Measurements from ENCODE around the gene ACKR4.

Gene ACKR4

DNA sequence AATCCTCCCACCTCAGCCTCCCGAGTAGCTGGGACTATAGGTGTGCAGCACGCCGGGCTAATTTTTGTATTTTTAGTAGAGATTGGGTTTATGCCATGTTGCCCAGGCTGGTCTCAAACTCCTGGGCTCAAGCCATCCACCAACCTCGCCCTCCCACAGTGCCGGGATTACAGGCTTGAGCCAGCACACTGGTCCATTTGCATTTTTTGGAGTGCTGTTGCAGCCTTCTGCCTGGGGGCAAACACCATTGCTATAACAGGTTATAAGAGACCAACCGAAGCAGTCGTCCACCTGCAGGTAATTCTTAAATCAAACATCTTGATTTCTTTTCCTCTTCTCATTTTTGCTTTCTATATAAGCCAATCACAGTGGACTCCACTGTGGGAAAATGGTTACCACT is 27.7 kb downstream of the ACKR4 start:
- Histone ChIP-seq H3K4me1 (ENCODE audit: insufficient read depth, low read length) (no peaks in the 10 kb centered on the region), H3K4me3 (ENCODE audit: low read depth in 1 of 2, low read length in 2 of 2) (no peak overlapping the region), H2AFZ (ENCODE audit: low read depth, low read length) (no peak overlapping the region), H3K9me3 (ENCODE audit: insufficient read depth, low read length, severe bottlenecking) (no peaks in the 10 kb centered on the region), H3K27ac (ENCODE audit: low read length) (no peak overlapping the region), H3K4me2 (ENCODE audit: insufficient read depth, low read length) (no peak overlapping the region), H3K36me3 (ENCODE audit: insufficient read depth, low read length) (peaks cover 17% of the 10 kb centered on the region; the same call in 1 of the 2 replicates), H3K79me2 (ENCODE audit: insufficient read depth, low read length) (no peaks in the 10 kb centered on the region), H3K9ac (ENCODE audit: low read depth, low read length) (no peak overlapping the region), H3K27me3 (ENCODE audit: insufficient read depth, low read length, poor library complexity) (no peaks in the 10 kb centered on the region), H4K20me1 (ENCODE audit: insufficient read depth, low read length) (no peaks in the 10 kb centered on the region)
- TF ChIP-seq, protein P1, sequence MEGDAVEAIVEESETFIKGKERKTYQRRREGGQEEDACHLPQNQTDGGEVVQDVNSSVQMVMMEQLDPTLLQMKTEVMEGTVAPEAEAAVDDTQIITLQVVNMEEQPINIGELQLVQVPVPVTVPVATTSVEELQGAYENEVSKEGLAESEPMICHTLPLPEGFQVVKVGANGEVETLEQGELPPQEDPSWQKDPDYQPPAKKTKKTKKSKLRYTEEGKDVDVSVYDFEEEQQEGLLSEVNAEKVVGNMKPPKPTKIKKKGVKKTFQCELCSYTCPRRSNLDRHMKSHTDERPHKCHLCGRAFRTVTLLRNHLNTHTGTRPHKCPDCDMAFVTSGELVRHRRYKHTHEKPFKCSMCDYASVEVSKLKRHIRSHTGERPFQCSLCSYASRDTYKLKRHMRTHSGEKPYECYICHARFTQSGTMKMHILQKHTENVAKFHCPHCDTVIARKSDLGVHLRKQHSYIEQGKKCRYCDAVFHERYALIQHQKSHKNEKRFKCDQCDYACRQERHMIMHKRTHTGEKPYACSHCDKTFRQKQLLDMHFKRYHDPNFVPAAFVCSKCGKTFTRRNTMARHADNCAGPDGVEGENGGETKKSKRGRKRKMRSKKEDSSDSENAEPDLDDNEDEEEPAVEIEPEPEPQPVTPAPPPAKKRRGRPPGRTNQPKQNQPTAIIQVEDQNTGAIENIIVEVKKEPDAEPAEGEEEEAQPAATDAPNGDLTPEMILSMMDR (IDR thresholded peaks at IDR 0.05; ENCODE audit: borderline replicate concordance, extremely low read depth, low read length, poor library complexity, severe bottlenecking) = no peak
- TF ChIP-seq EZH2 (IDR thresholded peaks at IDR 0.05; ENCODE audit: borderline replicate concordance, low read depth, low read length, severe bottlenecking) = no peak
- DNase-seq (no peak), ATAC-seq (ENCODE audit: insufficient read depth, low read depth) (no peak)

DNA sequence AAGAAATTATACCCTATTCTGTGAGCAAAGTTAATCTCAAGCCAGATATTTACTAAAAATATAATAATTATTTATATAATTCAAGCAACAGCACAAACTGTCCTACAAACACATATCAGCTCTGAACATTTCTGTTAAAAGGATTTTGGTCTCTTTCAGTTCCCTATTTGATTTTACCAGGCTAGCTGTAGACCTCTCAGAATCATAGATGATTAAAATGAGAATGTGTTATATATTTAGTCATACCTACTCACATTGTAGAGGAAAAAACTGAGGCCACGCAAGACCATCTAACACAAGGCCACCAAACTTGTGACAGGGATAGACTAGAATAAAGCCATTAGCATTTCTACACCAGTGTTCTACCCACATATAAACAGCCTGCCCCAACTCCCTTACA is 28.5 kb downstream of the ACKR4 start:
- ATAC-seq (ENCODE audit: insufficient read depth, low read depth) = no peak
- no peak overlapping the region for H3K27ac ChIP-seq (ENCODE audit: low read length)

DNA sequence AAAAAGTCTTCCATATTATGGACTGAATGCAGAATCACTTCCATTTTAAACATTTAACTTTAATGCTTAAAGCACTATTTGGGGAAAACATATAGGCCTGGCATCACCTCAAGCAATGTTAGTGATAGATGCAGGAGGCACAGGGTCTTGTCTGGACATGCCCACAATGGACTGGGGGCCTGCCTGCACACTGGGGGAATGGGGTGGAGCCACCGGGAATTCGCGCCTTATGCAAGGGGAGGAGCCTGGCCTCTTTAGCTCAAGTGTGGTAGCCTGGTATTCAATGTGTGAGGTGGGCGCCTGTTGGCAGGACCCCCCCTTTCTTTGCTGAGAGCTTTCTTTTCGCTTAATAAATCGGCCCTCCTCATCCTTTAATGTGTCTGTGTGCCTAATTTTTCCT is 29.9 kb downstream of the ACKR4 start:
- TF ChIP-seq, protein P1 (IDR thresholded peaks at IDR 0.05; ENCODE audit: borderline replicate concordance, extremely low read depth, low read length, poor library complexity, severe bottlenecking) = no peak
- TF ChIP-seq EZH2 (IDR thresholded peaks at IDR 0.05; ENCODE audit: borderline replicate concordance, low read depth, low read length, severe bottlenecking) = no peak
- H3K4me2 ChIP-seq (ENCODE audit: insufficient read depth, low read length) = no peak overlapping the region
- H3K27me3 ChIP-seq (ENCODE audit: insufficient read depth, low read length, poor library complexity) = no peaks in the 10 kb centered on the region
- no peak overlapping the region for H3K9ac ChIP-seq (ENCODE audit: low read depth, low read length)
- H3K79me2 ChIP-seq (ENCODE audit: insufficient read depth, low read length) = no peaks in the 10 kb centered on the region
- no peak overlapping the region for H3K4me3 ChIP-seq (ENCODE audit: low read depth in 1 of 2, low read length in 2 of 2)
- DNase-seq (no peak), ATAC-seq (ENCODE audit: insufficient read depth, low read depth) (no peak)
- no peaks in the 10 kb centered on the region for H4K20me1 ChIP-seq (ENCODE audit: insufficient read depth, low read length)
- peaks cover 17% of the 10 kb centered on the region; the same call in 1 of the 2 replicates for H3K36me3 ChIP-seq (ENCODE audit: insufficient read depth, low read length)
- H2AFZ ChIP-seq (ENCODE audit: low read depth, low read length) = no peak overlapping the region
- H3K27ac ChIP-seq (ENCODE audit: low read length) = no peak overlapping the region
- no peaks in the 10 kb centered on the region for H3K9me3 ChIP-seq (ENCODE audit: insufficient read depth, low read length, severe bottlenecking)
- H3K4me1 ChIP-seq (ENCODE audit: insufficient read depth, low read length) = no peaks in the 10 kb centered on the region

More for the DNA sequence above, 28.5 kb downstream of the ACKR4 start:
- no peak overlapping the region for H3K4me2 ChIP-seq (ENCODE audit: insufficient read depth, low read length)
- H3K79me2 ChIP-seq (ENCODE audit: insufficient read depth, low read length) = no peaks in the 10 kb centered on the region
- H3K9me3 ChIP-seq (ENCODE audit: insufficient read depth, low read length, severe bottlenecking) = no peaks in the 10 kb centered on the region
- H3K9ac ChIP-seq (ENCODE audit: low read depth, low read length) = no peak overlapping the region
- no peaks in the 10 kb centered on the region for H4K20me1 ChIP-seq (ENCODE audit: insufficient read depth, low read length)
- H2AFZ ChIP-seq (ENCODE audit: low read depth, low read length) = no peak overlapping the region
- H3K4me1 ChIP-seq (ENCODE audit: insufficient read depth, low read length) = no peaks in the 10 kb centered on the region
- TF ChIP-seq, protein P1 (IDR thresholded peaks at IDR 0.05; ENCODE audit: borderline replicate concordance, extremely low read depth, low read length, poor library complexity, severe bottlenecking) = no peak
- peaks cover 17% of the 10 kb centered on the region; the same call in 1 of the 2 replicates for H3K36me3 ChIP-seq (ENCODE audit: insufficient read depth, low read length)
- H3K27me3 ChIP-seq (ENCODE audit: insufficient read depth, low read length, poor library complexity) = no peaks in the 10 kb centered on the region
- H3K4me3 ChIP-seq (ENCODE audit: low read depth in 1 of 2, low read length in 2 of 2) = no peak overlapping the region
- no peak for DNase-seq

DNA sequence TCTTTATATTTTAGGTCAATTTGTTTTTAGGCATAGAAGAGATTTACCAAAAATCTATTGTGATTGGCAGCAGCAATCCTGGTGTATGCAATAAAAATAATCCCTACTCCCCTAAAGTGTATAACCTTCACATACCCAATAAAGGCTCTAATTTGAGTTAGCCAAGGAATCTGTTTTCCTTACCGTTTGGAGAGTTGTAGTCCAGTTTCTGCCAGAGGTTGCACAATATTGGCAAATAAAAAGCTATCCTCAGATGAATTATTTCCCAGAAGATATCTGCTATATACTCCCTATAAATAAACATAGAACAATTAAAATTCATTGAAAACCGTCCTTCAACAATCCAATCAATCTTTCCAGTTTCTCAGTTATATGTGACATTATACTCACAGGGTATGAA is 31.1 kb downstream of the ACKR4 start:
- H3K4me2 ChIP-seq (ENCODE audit: insufficient read depth, low read length) = no peak overlapping the region
- no peaks in the 10 kb centered on the region for H4K20me1 ChIP-seq (ENCODE audit: insufficient read depth, low read length)
- no peaks in the 10 kb centered on the region for H3K9me3 ChIP-seq (ENCODE audit: insufficient read depth, low read length, severe bottlenecking)
- ATAC-seq (ENCODE audit: insufficient read depth, low read depth) = no peak
- TF ChIP-seq EZH2 (IDR thresholded peaks at IDR 0.05; ENCODE audit: borderline replicate concordance, low read depth, low read length, severe bottlenecking) = no peak
- TF ChIP-seq, protein P1 (IDR thresholded peaks at IDR 0.05; ENCODE audit: borderline replicate concordance, extremely low read depth, low read length, poor library complexity, severe bottlenecking) = no peak
- H3K4me1 ChIP-seq (ENCODE audit: insufficient read depth, low read length) = no peaks in the 10 kb centered on the region
- no peak overlapping the region for H3K9ac ChIP-seq (ENCODE audit: low read depth, low read length)
- H3K36me3 ChIP-seq (ENCODE audit: insufficient read depth, low read length) = peaks cover 17% of the 10 kb centered on the region; the same call in 1 of the 2 replicates
- no peaks in the 10 kb centered on the region for H3K27me3 ChIP-seq (ENCODE audit: insufficient read depth, low read length, poor library complexity)
- H3K4me3 ChIP-seq (ENCODE audit: low read depth in 1 of 2, low read length in 2 of 2) = no peak overlapping the region
- no peak overlapping the region for H2AFZ ChIP-seq (ENCODE audit: low read depth, low read length)
- no peak overlapping the region for H3K27ac ChIP-seq (ENCODE audit: low read length)
- no peaks in the 10 kb centered on the region for H3K79me2 ChIP-seq (ENCODE audit: insufficient read depth, low read length)
- no peak for DNase-seq

Data from DND-41 (cell line).